SU-DHL-6 (cell line): Measurements from ENCODE around the gene GANC.
"Not testable (repeated sequence)": the region's sequence is repeated elsewhere in the genome, so short reads cannot be mapped to it uniquely, and the experiment has no call there.

Source experiments
- H2AFZ ChIP-seq: fragments of 200-600 bp; sonication (generic); 2 replicates; pipeline ENCODE4 v1.6.1; 2014; ENCODE audit warnings: low read depth, mild to moderate bottlenecking, moderate library complexity, mixed read lengths, antibody characterized with exemption, low read length; ENCODE audit not compliant: severe bottlenecking
- H3F3A ChIP-seq: fragments of 200-600 bp; shearing (Covaris generic); 2 replicates; pipeline ENCODE4 v1.6.0; 2016; ENCODE audit warnings: antibody characterized with exemption, mild to moderate bottlenecking; ENCODE audit not compliant: insufficient read depth
- H3K27ac ChIP-seq: fragments of 200-600 bp; sonication (generic); 2 replicates; pipeline ENCODE4 v1.5.1; 2016; ENCODE audit warnings: low read depth, mild to moderate bottlenecking, low read length, moderate library complexity, mixed read lengths
- H3K27me3 ChIP-seq: fragments of 200-600 bp; sonication (generic), shearing (Covaris generic); 2 replicates; pipeline ENCODE4 v1.6.0; 2014; ENCODE audit warnings: mild to moderate bottlenecking, low read length
- H3K36me3 ChIP-seq: fragments of 200-600 bp; sonication (generic); 2 replicates; pipeline ENCODE4 v1.6.1; 2014; ENCODE audit warnings: mild to moderate bottlenecking, low read length, mixed read lengths
- H3K4me2 ChIP-seq: fragments of 300-600, 200-600 bp; shearing (Covaris generic), sonication (generic); 2 replicates; pipeline ENCODE4 v1.6.0; 2014; ENCODE audit warnings: low read length, low read depth, mild to moderate bottlenecking; ENCODE audit not compliant: poor library complexity, severe bottlenecking
- H3K4me3 ChIP-seq: fragments of 200-600 bp; sonication (generic); 2 replicates; pipeline ENCODE4 v1.5.1; 2014; ENCODE audit warnings: antibody characterized with exemption, low read length, mild to moderate bottlenecking, mixed read lengths; ENCODE audit not compliant: insufficient read depth, poor library complexity, severe bottlenecking
- H3K79me2 ChIP-seq: fragments of 200-600 bp; sonication (generic); 2 replicates; pipeline ENCODE4 v1.6.1; 2014; ENCODE audit warnings: mild to moderate bottlenecking, low read length, moderate library complexity; ENCODE audit not compliant: insufficient read depth
- H3K9ac ChIP-seq: fragments of 200-600 bp; sonication (generic); 2 replicates; pipeline ENCODE4 v1.7.0; 2014; ENCODE audit warnings: mild to moderate bottlenecking, low read length
- H3K9me2 ChIP-seq: fragments of 200-600 bp; sonication (generic); replicated peaks from 2 replicates; pipeline ENCODE4 v1.6.1; 2014; ENCODE audit warnings: low read length; ENCODE audit not compliant: insufficient read depth
- H3K9me3 ChIP-seq: fragments of 200-600 bp; sonication (generic); 2 replicates; pipeline ENCODE4 v1.6.1; 2014; ENCODE audit warnings: low read length, mixed read lengths; ENCODE audit not compliant: insufficient read depth
- H4K20me1 ChIP-seq: fragments of 200-600 bp; sonication (generic); 2 replicates; pipeline ENCODE4 v1.6.1; 2014; ENCODE audit warnings: low read depth, mild to moderate bottlenecking, antibody characterized with exemption, low read length, moderate library complexity, mixed read lengths
- EZH2phosphoT487 ChIP-seq: fragments of 200-600 bp; sonication (generic), shearing (Covaris generic); conservative IDR thresholded peaks from 2 replicates; pipeline ENCODE4 v1.6.1; 2018; ENCODE audit warnings: mild to moderate bottlenecking, antibody characterized with exemption, low read length, moderate library complexity, mixed read lengths
- TF ChIP-seq, protein P1 (sequence below): fragments of 200-600 bp; sonication (generic); IDR thresholded peaks from one replicate; pipeline ENCODE4 v1.5.1; 2017; ENCODE audit warnings: antibody characterized with exemption, mild to moderate bottlenecking, low read length, moderate library complexity; ENCODE audit not compliant: insufficient read depth, poor library complexity, severe bottlenecking

Gene GANC

GRCh38 chr15:42314818-42315217 lies 41.8 kb downstream of the GANC start:
- Histone ChIP-seq H3K27ac (no peak overlapping the region), H3K27me3 (no peaks in the 10 kb centered on the region), H2AFZ (no peak overlapping the region), H4K20me1 (no peaks in the 10 kb centered on the region), H3K36me3 (no peaks in the 10 kb centered on the region), H3K4me3 (no peak overlapping the region), H3K9ac (no peak overlapping the region), H3K9me3 (no peaks in the 10 kb centered on the region), H3F3A (no peaks in the 10 kb centered on the region), H3K4me2 (no peak overlapping the region), H3K9me2 (no peaks in the 10 kb centered on the region), H3K79me2 (no peaks in the 10 kb centered on the region)
- no peak for TF ChIP-seq EZH2phosphoT487
- TF ChIP-seq, protein P1, sequence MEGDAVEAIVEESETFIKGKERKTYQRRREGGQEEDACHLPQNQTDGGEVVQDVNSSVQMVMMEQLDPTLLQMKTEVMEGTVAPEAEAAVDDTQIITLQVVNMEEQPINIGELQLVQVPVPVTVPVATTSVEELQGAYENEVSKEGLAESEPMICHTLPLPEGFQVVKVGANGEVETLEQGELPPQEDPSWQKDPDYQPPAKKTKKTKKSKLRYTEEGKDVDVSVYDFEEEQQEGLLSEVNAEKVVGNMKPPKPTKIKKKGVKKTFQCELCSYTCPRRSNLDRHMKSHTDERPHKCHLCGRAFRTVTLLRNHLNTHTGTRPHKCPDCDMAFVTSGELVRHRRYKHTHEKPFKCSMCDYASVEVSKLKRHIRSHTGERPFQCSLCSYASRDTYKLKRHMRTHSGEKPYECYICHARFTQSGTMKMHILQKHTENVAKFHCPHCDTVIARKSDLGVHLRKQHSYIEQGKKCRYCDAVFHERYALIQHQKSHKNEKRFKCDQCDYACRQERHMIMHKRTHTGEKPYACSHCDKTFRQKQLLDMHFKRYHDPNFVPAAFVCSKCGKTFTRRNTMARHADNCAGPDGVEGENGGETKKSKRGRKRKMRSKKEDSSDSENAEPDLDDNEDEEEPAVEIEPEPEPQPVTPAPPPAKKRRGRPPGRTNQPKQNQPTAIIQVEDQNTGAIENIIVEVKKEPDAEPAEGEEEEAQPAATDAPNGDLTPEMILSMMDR: no peak

- no peaks in the 10 kb centered on the region for H3K9me3 ChIP-seq
- no peak overlapping the region for H3K4me2 ChIP-seq
- no peak overlapping the region for H2AFZ ChIP-seq
- TF ChIP-seq, protein P1: no peak
- H3K79me2 ChIP-seq: no peaks in the 10 kb centered on the region
- no peak overlapping the region for H3K9ac ChIP-seq
- no peak overlapping the region for H3K27ac ChIP-seq
- H3K36me3 ChIP-seq: no peaks in the 10 kb centered on the region
- no peaks in the 10 kb centered on the region for H3F3A ChIP-seq
- H3K27me3 ChIP-seq: no peaks in the 10 kb centered on the region
- H3K9me2 ChIP-seq: no peaks in the 10 kb centered on the region
- H3K4me3 ChIP-seq: no peak overlapping the region
- no peaks in the 10 kb centered on the region for H4K20me1 ChIP-seq
Observed at GRCh38 chr15:42315521-42315920, 42.5 kb downstream of the GANC start.

DNA sequence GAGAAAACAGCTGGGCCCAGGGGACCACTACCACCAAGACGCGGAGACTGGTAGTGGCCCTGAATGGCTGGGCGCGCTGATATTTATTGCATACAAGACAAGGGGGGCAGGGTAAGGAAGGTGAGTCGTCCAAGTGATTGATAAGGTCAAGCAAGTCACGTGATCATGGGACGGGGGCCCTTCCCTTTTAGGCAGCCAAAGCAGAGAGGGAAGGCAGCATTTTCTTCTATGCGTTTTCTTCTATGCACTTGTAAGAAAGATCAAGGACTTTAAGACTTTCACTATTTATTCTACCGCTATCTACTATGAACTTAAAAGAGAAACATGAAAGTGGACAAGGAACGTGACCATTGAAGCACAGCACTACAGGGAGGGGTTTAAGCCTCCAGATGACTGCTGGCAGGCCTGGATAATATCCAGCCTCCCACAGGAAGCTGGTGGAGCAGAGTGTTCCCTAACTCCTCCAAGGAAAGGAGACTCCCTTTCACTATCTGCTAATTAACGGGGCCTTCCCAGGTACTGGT lies 43.3 kb downstream of the GANC start:
- not testable (repeated sequence) for H3K79me2 ChIP-seq, H4K20me1 ChIP-seq, H3K4me3 ChIP-seq, H3F3A ChIP-seq, H3K9me3 ChIP-seq, H3K9me2 ChIP-seq, H3K9ac ChIP-seq, H3K27ac ChIP-seq, H2AFZ ChIP-seq, H3K36me3 ChIP-seq, H3K27me3 ChIP-seq, H3K4me2 ChIP-seq

- H3K4me3 ChIP-seq: no peak overlapping the region
- H3K9me3 ChIP-seq: no peaks in the 10 kb centered on the region
- no peak overlapping the region for H3K27ac ChIP-seq
- H3F3A ChIP-seq: no peaks in the 10 kb centered on the region
- H2AFZ ChIP-seq: no peak overlapping the region
- H3K27me3 ChIP-seq: no peaks in the 10 kb centered on the region
- no peaks in the 10 kb centered on the region for H3K36me3 ChIP-seq
- H3K4me2 ChIP-seq: no peak overlapping the region
- H3K9me2 ChIP-seq: no peaks in the 10 kb centered on the region
- no peaks in the 10 kb centered on the region for H3K79me2 ChIP-seq
- H4K20me1 ChIP-seq: no peaks in the 10 kb centered on the region
- TF ChIP-seq, protein P1: no peak
- no peak for TF ChIP-seq EZH2phosphoT487
- no peak overlapping the region for H3K9ac ChIP-seq
Observed at GRCh38 chr15:42319206-42319605, 46.2 kb downstream of the GANC start.
